Measurements from ENCODE around the gene ATRAID. TPM values are rescaled to one million over a fixed set of nuclear protein-coding genes. Genes with fewer than 3 reads are reported as not detected.

Gene ATRAID
- total and polyA plus RNA-seq, 4 donors: 44.9 to 77.5 (median 48.9) TPM

DNA sequence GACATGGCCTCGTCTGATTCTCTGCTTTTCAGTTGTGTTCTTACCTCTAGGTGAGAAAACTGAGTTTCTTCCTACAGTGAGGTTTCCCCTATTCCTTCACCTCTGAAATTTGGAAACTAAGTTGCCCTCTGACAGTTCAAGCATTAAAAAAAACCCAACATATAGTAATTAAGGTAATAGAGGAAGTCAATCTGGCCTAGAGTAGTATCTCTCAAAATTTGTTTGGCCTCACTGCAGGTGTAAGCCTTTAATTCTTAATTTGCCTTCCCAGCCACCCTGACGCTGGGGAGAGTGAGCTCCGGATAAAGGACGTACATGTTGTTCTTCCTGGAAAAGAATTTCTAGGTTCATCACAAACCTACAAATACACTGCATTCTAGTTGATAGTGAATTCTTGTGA lies 6.8 kb downstream of the ATRAID start (continued):
- no peak for TF ChIP-seq EGR1 (IDR thresholded peaks at IDR 0.05; ENCODE audit: low read depth in 2 of 2)
- no peak for TF ChIP-seq SP1 (IDR thresholded peaks at IDR 0.05)
- no peak for TF ChIP-seq GABPA (IDR thresholded peaks at IDR 0.05 in 1 of 2, conservative IDR thresholded peaks at IDR 0.05 in 1 of 2)
- TF ChIP-seq HNF4A (conservative IDR thresholded peaks at IDR 0.05): no peak
- TF ChIP-seq, protein P1, sequence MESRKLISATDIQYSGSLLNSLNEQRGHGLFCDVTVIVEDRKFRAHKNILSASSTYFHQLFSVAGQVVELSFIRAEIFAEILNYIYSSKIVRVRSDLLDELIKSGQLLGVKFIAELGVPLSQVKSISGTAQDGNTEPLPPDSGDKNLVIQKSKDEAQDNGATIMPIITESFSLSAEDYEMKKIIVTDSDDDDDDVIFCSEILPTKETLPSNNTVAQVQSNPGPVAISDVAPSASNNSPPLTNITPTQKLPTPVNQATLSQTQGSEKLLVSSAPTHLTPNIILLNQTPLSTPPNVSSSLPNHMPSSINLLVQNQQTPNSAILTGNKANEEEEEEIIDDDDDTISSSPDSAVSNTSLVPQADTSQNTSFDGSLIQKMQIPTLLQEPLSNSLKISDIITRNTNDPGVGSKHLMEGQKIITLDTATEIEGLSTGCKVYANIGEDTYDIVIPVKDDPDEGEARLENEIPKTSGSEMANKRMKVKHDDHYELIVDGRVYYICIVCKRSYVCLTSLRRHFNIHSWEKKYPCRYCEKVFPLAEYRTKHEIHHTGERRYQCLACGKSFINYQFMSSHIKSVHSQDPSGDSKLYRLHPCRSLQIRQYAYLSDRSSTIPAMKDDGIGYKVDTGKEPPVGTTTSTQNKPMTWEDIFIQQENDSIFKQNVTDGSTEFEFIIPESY (IDR thresholded peaks at IDR 0.05): no peak

DNA sequence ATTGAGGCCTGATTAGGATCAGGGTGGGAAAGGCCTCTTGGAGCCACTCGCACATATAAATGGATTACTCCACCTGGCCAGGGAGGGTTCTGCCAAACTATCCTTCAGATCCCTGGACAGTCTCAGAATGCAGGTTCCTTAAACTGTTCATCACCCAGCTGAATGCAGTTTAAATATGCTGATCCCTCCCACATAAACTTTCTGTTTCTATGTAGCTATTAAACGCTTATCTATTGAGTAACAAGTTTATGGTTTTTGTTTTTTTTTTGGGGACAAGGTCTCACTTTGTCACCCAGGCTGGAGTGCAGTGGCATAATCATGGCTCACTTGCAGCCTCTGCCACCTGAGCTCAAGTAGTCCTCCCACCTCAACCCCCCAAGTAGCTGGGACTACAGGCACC lies 7.2 kb downstream of the ATRAID start:
- Histone ChIP-seq H3K9ac (ENCODE audit: low read depth in 1 of 2, low read length in 2 of 2) (no peak overlapping the region), H3K27me3 (ENCODE audit: control insufficient read depth in 4 of 4, insufficient read depth in 4 of 4, low read length in 3 of 4) (no peaks in the 10 kb centered on the region), H3K36me3 (ENCODE audit: control insufficient read depth in 4 of 4, insufficient read depth in 3 of 4, low read depth in 1 of 4, low read length in 3 of 4) (peaks cover 3 to 36% (median 26%) of the 10 kb centered on the region in 4 donors), H3K27ac (ENCODE audit: low read depth in 1 of 2, low read length in 2 of 2) (no peak overlapping the region), H3K9me3 (ENCODE audit: control insufficient read depth in 4 of 4, low read length in 3 of 4) (no peaks in the 10 kb centered on the region), H3K4me1 (ENCODE audit: control insufficient read depth in 4 of 4, insufficient read depth in 4 of 4, low read length in 3 of 4) (peaks cover 0 to 15% (median 5%) of the 10 kb centered on the region in 4 donors), H3K4me3 (ENCODE audit: low read depth in 1 of 3, low read length in 3 of 3) (no peak overlapping the region)
- no peak for DNase-seq (ENCODE audit: low spot score)
- no peak for TF ChIP-seq FOXA1 (IDR thresholded peaks at IDR 0.05)
- TF ChIP-seq RXRA (IDR thresholded peaks at IDR 0.05): no peak
- TF ChIP-seq, protein P1 (IDR thresholded peaks at IDR 0.05): no peak
- TF ChIP-seq SP1 (IDR thresholded peaks at IDR 0.05): no peak
- TF ChIP-seq, protein P2, sequence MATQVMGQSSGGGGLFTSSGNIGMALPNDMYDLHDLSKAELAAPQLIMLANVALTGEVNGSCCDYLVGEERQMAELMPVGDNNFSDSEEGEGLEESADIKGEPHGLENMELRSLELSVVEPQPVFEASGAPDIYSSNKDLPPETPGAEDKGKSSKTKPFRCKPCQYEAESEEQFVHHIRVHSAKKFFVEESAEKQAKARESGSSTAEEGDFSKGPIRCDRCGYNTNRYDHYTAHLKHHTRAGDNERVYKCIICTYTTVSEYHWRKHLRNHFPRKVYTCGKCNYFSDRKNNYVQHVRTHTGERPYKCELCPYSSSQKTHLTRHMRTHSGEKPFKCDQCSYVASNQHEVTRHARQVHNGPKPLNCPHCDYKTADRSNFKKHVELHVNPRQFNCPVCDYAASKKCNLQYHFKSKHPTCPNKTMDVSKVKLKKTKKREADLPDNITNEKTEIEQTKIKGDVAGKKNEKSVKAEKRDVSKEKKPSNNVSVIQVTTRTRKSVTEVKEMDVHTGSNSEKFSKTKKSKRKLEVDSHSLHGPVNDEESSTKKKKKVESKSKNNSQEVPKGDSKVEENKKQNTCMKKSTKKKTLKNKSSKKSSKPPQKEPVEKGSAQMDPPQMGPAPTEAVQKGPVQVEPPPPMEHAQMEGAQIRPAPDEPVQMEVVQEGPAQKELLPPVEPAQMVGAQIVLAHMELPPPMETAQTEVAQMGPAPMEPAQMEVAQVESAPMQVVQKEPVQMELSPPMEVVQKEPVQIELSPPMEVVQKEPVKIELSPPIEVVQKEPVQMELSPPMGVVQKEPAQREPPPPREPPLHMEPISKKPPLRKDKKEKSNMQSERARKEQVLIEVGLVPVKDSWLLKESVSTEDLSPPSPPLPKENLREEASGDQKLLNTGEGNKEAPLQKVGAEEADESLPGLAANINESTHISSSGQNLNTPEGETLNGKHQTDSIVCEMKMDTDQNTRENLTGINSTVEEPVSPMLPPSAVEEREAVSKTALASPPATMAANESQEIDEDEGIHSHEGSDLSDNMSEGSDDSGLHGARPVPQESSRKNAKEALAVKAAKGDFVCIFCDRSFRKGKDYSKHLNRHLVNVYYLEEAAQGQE (IDR thresholded peaks at IDR 0.05): no peak
- no peak for TF ChIP-seq JUND (IDR thresholded peaks at IDR 0.05)
- TF ChIP-seq GABPA (IDR thresholded peaks at IDR 0.05 in 1 of 2, conservative IDR thresholded peaks at IDR 0.05 in 1 of 2): no peak
- no peak for TF ChIP-seq HNF4A (conservative IDR thresholded peaks at IDR 0.05)
- no peak for TF ChIP-seq HNF4G (IDR thresholded peaks at IDR 0.05)
- 82% methylated on average over 2 of the region's 2 CpGs for WGBS

DNA sequence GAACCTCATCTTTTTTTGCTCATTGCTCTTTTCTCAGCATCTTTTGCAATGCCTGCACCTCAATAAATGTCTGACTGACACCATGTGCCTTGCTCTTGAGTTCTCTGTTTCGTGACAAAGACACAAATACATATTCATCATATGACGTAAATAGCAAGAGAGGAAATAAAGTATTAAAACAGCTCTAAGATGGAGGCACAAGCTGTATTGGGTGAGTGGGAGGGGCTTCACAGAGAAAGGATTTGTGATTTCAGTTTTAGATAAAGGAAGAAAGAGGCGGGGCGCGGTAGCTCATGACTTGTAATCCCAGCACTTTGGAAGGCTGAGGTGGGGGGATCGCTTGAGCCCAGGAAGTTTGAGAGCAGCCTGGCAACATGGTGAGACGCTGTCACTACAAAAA lies 8.2 kb downstream of the ATRAID start:
- Histone ChIP-seq H3K27me3 (ENCODE audit: control insufficient read depth in 4 of 4, insufficient read depth in 4 of 4, low read length in 3 of 4) (no peaks in the 10 kb centered on the region), H3K9ac (ENCODE audit: low read depth in 1 of 2, low read length in 2 of 2) (no peak overlapping the region), H3K4me3 (ENCODE audit: low read depth in 1 of 3, low read length in 3 of 3) (no peak overlapping the region), H3K4me1 (ENCODE audit: control insufficient read depth in 4 of 4, insufficient read depth in 4 of 4, low read length in 3 of 4) (peaks cover 0 to 15% (median 5%) of the 10 kb centered on the region in 4 donors), H3K9me3 (ENCODE audit: control insufficient read depth in 4 of 4, low read length in 3 of 4) (no peaks in the 10 kb centered on the region), H3K36me3 (ENCODE audit: control insufficient read depth in 4 of 4, insufficient read depth in 3 of 4, low read depth in 1 of 4, low read length in 3 of 4) (peaks cover 9 to 44% (median 34%) of the 10 kb centered on the region in 4 donors), H3K27ac (ENCODE audit: low read depth in 1 of 2, low read length in 2 of 2) (no peak overlapping the region)
- WGBS: 98% methylated on average over 7 of the region's 7 CpGs
- DNase-seq (ENCODE audit: low spot score): no peak
- TF ChIP-seq, protein P1 (IDR thresholded peaks at IDR 0.05): no peak
- TF ChIP-seq, protein P3, sequence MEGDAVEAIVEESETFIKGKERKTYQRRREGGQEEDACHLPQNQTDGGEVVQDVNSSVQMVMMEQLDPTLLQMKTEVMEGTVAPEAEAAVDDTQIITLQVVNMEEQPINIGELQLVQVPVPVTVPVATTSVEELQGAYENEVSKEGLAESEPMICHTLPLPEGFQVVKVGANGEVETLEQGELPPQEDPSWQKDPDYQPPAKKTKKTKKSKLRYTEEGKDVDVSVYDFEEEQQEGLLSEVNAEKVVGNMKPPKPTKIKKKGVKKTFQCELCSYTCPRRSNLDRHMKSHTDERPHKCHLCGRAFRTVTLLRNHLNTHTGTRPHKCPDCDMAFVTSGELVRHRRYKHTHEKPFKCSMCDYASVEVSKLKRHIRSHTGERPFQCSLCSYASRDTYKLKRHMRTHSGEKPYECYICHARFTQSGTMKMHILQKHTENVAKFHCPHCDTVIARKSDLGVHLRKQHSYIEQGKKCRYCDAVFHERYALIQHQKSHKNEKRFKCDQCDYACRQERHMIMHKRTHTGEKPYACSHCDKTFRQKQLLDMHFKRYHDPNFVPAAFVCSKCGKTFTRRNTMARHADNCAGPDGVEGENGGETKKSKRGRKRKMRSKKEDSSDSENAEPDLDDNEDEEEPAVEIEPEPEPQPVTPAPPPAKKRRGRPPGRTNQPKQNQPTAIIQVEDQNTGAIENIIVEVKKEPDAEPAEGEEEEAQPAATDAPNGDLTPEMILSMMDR (IDR thresholded peaks at IDR 0.05; ENCODE audit: low read depth, low read length, missing input control): no peak
- TF ChIP-seq, protein P4, sequence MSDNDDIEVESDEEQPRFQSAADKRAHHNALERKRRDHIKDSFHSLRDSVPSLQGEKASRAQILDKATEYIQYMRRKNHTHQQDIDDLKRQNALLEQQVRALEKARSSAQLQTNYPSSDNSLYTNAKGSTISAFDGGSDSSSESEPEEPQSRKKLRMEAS (IDR thresholded peaks at IDR 0.05): no peak
- TF ChIP-seq, protein P5, sequence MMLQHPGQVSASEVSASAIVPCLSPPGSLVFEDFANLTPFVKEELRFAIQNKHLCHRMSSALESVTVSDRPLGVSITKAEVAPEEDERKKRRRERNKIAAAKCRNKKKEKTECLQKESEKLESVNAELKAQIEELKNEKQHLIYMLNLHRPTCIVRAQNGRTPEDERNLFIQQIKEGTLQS (IDR thresholded peaks at IDR 0.05): no peak
- TF ChIP-seq TAF1 (conservative IDR thresholded peaks at IDR 0.05): no peak
- TF ChIP-seq GABPA (IDR thresholded peaks at IDR 0.05 in 1 of 2, conservative IDR thresholded peaks at IDR 0.05 in 1 of 2): no peak
- TF ChIP-seq HNF4G (IDR thresholded peaks at IDR 0.05): no peak
- TF ChIP-seq FOXA1 (IDR thresholded peaks at IDR 0.05): no peak
- no peak for TF ChIP-seq SP1 (IDR thresholded peaks at IDR 0.05)
- TF ChIP-seq YY1 (IDR thresholded peaks at IDR 0.05): no peak
- TF ChIP-seq EGR1 (IDR thresholded peaks at IDR 0.05; ENCODE audit: low read depth in 2 of 2): no peak
- no peak for TF ChIP-seq JUND (IDR thresholded peaks at IDR 0.05)
- no peak for TF ChIP-seq NR2F2 (IDR thresholded peaks at IDR 0.05)
- no peak for TF ChIP-seq RXRA (IDR thresholded peaks at IDR 0.05)
- TF ChIP-seq RAD21 (IDR thresholded peaks at IDR 0.05): no peak
